IMR-90 (cell line): Measurements from ENCODE around the gene SRSF4. TPM values are rescaled to one million over a fixed set of nuclear protein-coding genes. Genes with fewer than 3 reads are reported as not detected.

Experiments
- ATAC-seq: fragments of 200-7000 bp; cut with Tn5 transposase; 2 replicates; pipeline ENCODE4 v1.9.1; 2020; ENCODE audit warnings: low read depth, mild to moderate bottlenecking, moderate library complexity
- BruUV-seq: library from RNA; stranded (reverse); fragments of 400-500 nt; replicated peaks from 2 replicates; lab custom pipeline; 2021; lab: Mats Ljungman, UMichigan
- CTCF ChIA-PET: fragments of 300-600 bp; formaldehyde crosslinking; extraction: SDS; loops from one replicate; lab custom pipeline; 2021; ENCODE audit warnings: antibody characterized with exemption; lab: Yijun Ruan, JAX
- POLR2A ChIA-PET: fragments of 300-600 bp; sonication (Branson Sonifier 250); formaldehyde crosslinking; loops from one replicate; lab custom pipeline; 2022; ENCODE audit warnings: antibody characterized with exemption; ENCODE audit not compliant: unreplicated experiment; lab: Charles Lee
- DNase-seq: peaks from one replicate; pipeline ENCODE4 v3.0.0; 2013
- H2AFZ ChIP-seq: replicated peaks from 2 replicates; pipeline ENCODE3; 2013; ENCODE audit warnings: low read length, mild to moderate bottlenecking; ENCODE audit not compliant: poor library complexity
- H2AK5ac ChIP-seq: 2 replicates; pipeline ENCODE4 v1.6.1; 2013; ENCODE audit warnings: low read depth, low read length, inconsistent platforms
- H2AK9ac ChIP-seq: replicated peaks from 2 replicates; pipeline ENCODE3; 2013; ENCODE audit warnings: mild to moderate bottlenecking, low read depth, low read length, moderate library complexity; ENCODE audit not compliant: poor library complexity
- H2BK120ac ChIP-seq: 2 replicates; pipeline ENCODE4 v1.6.1; 2013; ENCODE audit warnings: low read depth, low read length, inconsistent platforms
- H2BK15ac ChIP-seq: 3 replicates; pipeline ENCODE4 v1.6.1; 2013; ENCODE audit warnings: low read depth, low read length, inconsistent platforms
- H2BK20ac ChIP-seq: 2 replicates; pipeline ENCODE4 v1.6.1; 2013; ENCODE audit warnings: low read depth, mild to moderate bottlenecking, inconsistent platforms, low read length, moderate library complexity
- H2BK5ac ChIP-seq: 2 replicates; pipeline ENCODE4 v1.6.1; 2013; ENCODE audit warnings: mild to moderate bottlenecking, low read depth, low read length, inconsistent platforms; ENCODE audit not compliant: poor library complexity, severe bottlenecking
- H3K14ac ChIP-seq: replicated peaks from 2 replicates; pipeline ENCODE4 v1.6.1; 2013; ENCODE audit warnings: low read depth, low read length, inconsistent platforms
- H3K18ac ChIP-seq: 2 replicates; pipeline ENCODE4 v1.6.1; 2013; ENCODE audit warnings: low read depth, low read length, control low read depth
- H3K23ac ChIP-seq: 2 replicates; pipeline ENCODE4 v1.6.1; 2013; ENCODE audit warnings: low read depth, low read length, inconsistent platforms
- H3K27ac ChIP-seq: 2 replicates; pipeline ENCODE4 v1.5.1; 2013; ENCODE audit warnings: mild to moderate bottlenecking, control low read depth, low read length; ENCODE audit not compliant: insufficient read depth
- H3K27me3 ChIP-seq: 2 replicates; pipeline ENCODE4 v1.6.1; 2013; ENCODE audit warnings: low read length; ENCODE audit not compliant: control insufficient read depth, insufficient read depth
- H3K36me3 ChIP-seq: 2 replicates; pipeline ENCODE4 v1.6.1; 2013; ENCODE audit warnings: low read length, mixed read lengths; ENCODE audit not compliant: control insufficient read depth, insufficient read depth
- H3K4ac ChIP-seq: 2 replicates; pipeline ENCODE4 v1.6.1; 2013; ENCODE audit warnings: low read depth, low read length, inconsistent platforms
- H3K4me1 ChIP-seq: 2 replicates; pipeline ENCODE4 v1.6.1; 2013; ENCODE audit warnings: low read length, mixed read lengths; ENCODE audit not compliant: control insufficient read depth, insufficient read depth
- H3K4me2 ChIP-seq: 2 replicates; pipeline ENCODE4 v1.6.1; 2013; ENCODE audit warnings: low read depth, mild to moderate bottlenecking, control low read depth, low read length, moderate library complexity
- H3K4me3 ChIP-seq: 2 replicates; pipeline ENCODE4 v1.5.1; 2013; ENCODE audit warnings: low read depth, mild to moderate bottlenecking, control low read depth, low read length, moderate library complexity; ENCODE audit not compliant: insufficient read depth
- H3K56ac ChIP-seq: 2 replicates; pipeline ENCODE4 v1.6.1; 2013; ENCODE audit warnings: low read length, inconsistent platforms; ENCODE audit not compliant: insufficient read depth; ENCODE audit errors: extremely low read depth
- H3K79me1 ChIP-seq, 2 experiments: 2 replicates each; pipeline ENCODE4 v1.6.1; 2013; ENCODE audit warnings: low read length in 2 of 2, inconsistent platforms in 1 of 2, low read depth in 1 of 2
- H3K9ac ChIP-seq: 2 replicates; pipeline ENCODE4 v1.6.1; 2013; ENCODE audit warnings: low read depth, low read length, control low read depth
- H3K9me1 ChIP-seq: 2 replicates; pipeline ENCODE4 v1.6.1; 2013; ENCODE audit warnings: low read length, inconsistent platforms; ENCODE audit not compliant: insufficient read depth
- H3K9me3 ChIP-seq: 2 replicates; pipeline ENCODE4 v1.6.1; 2013; ENCODE audit warnings: low read length; ENCODE audit not compliant: control insufficient read depth, insufficient read depth
- H4K20me1 ChIP-seq: 2 replicates; pipeline ENCODE4 v1.6.1; 2013; ENCODE audit warnings: low read length, inconsistent platforms; ENCODE audit not compliant: insufficient read depth
- H4K5ac ChIP-seq: 2 replicates; pipeline ENCODE4 v1.6.1; 2013; ENCODE audit warnings: mild to moderate bottlenecking, low read depth, low read length, control low read depth
- H4K8ac ChIP-seq, 2 experiments: 2 replicates each; pipeline ENCODE4 v1.6.1; 2013; ENCODE audit warnings: low read depth in 2 of 2, low read length in 2 of 2, control low read depth in 1 of 2, inconsistent platforms in 1 of 2
- H4K91ac ChIP-seq: 2 replicates; pipeline ENCODE4 v1.6.1; 2013; ENCODE audit warnings: low read depth, low read length, inconsistent platforms; ENCODE audit not compliant: insufficient read depth
- NFE2L2 ChIP-seq: fragments of 150-350 bp; IDR thresholded peaks from 2 replicates; pipeline ENCODE4 v1.6.1; 2016; ENCODE audit warnings: low read depth, mild to moderate bottlenecking, low read length
- WGBS, 2 experiments: methylation state at CpG; one replicate each; pipeline versions ENCODE4 v1.1.5 to v1.1.7; 2013; ENCODE audit warnings: missing lambda C conversion rate in 2 of 2; ENCODE audit not compliant: insufficient read length in 1 of 2; ENCODE audit errors: extremely low coverage in 2 of 2; 5-methylcytosine and 5-hydroxymethylcytosine counted together
- dilution Hi-C: fragments of 300-500 bp; cut with HindIII; formaldehyde crosslinking; loops from one replicate; pipeline ENCODE4 v1.14.3; 2018; ENCODE audit warnings: low sequenced_read_pairs; ENCODE audit not compliant: unreplicated experiment
- in situ Hi-C: fragments of 300-500 bp; cut with MboI; formaldehyde crosslinking; loops from 3 replicates; pipeline ENCODE4 v1.14.3; 2019; ENCODE audit warnings: low sequenced_read_pairs, inconsistent platforms, mixed read lengths
- intact Hi-C: fragments of 100-400 bp; cut with micrococcal nuclease; formaldehyde crosslinking; loops from 2 replicates; pipeline ENCODE4 v1.10.0; 2022
- polyA plus RNA-seq, 3 experiments: library from polyadenylated mRNA; depleted of rRNA; stranded (reverse); fragments of >200 nt; gene quantifications; 2 replicates each; pipeline ENCODE4 v1.2.3, GENCODE V29; 2012; ENCODE audit warnings: low replicate concordance in 1 of 3
- total RNA-seq: library from RNA; depleted of rRNA; stranded (reverse); fragments of >200 nt; gene quantifications from 2 replicates; pipeline ENCODE4 v1.2.3, GENCODE V29; 2012
- TF ChIP-seq, protein P1 (sequence below): fragments of 150-350 bp; IDR thresholded peaks from 2 replicates; pipeline ENCODE4 v1.6.1; 2016; ENCODE audit warnings: low read depth, mild to moderate bottlenecking, low read length, moderate library complexity, borderline replicate concordance

Gene SRSF4
- total and polyA plus RNA-seq, 2 of the 4 experiments (the other 2 are of a cell fraction), result 20.8 to 48.5 TPM

DNA sequence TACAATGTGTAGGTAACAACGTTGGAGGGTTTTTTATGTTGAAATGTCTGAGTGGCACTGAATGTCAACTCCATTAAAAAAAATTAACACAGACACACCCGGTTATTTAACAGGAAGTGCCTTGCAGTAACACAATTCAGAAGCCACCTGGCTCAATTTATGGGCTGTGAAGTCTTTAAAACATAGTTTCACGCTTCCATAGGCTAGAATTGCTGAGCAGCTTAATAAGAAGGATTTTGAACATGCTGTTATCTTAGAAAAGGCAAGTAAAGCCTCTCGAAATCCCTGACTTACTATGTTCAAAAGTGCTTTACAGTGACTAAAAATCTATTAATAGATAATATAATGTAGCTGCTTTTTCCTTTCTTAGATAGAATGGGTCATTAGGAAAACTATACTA is 19.7 kb downstream of the SRSF4 start:
- H4K8ac ChIP-seq, result no peak overlapping the region
- no peak overlapping the region for H2BK15ac ChIP-seq
- no peak overlapping the region for H3K56ac ChIP-seq
- peaks cover 77% of the 10 kb centered on the region for H4K20me1 ChIP-seq
- ATAC-seq (no peak), DNase-seq (no peak)
- no peak for TF ChIP-seq NFE2L2
- TF ChIP-seq, protein P1, sequence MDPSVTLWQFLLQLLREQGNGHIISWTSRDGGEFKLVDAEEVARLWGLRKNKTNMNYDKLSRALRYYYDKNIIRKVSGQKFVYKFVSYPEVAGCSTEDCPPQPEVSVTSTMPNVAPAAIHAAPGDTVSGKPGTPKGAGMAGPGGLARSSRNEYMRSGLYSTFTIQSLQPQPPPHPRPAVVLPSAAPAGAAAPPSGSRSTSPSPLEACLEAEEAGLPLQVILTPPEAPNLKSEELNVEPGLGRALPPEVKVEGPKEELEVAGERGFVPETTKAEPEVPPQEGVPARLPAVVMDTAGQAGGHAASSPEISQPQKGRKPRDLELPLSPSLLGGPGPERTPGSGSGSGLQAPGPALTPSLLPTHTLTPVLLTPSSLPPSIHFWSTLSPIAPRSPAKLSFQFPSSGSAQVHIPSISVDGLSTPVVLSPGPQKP, result no peak
- ChIA-PET CTCF (interaction anchor here (0.6 kb wide), 1 partner anchor 11 kb away, joined by 8 read pairs; no protein-coding TSS in a partner anchor), POLR2A (no interaction called here)
- no peak overlapping the region for H3K27ac ChIP-seq
- H2AK5ac ChIP-seq, result no peak overlapping the region
- no TSS peak for BruUV-seq
- peaks cover 45% of the 10 kb centered on the region for H3K36me3 ChIP-seq
- no peak overlapping the region for H2AFZ ChIP-seq
- dilution Hi-C loops (no loop called here), intact Hi-C loops (no loop called here), in situ Hi-C loops (no loop called here)
- no peak overlapping the region for H3K9ac ChIP-seq
- no peak overlapping the region for H3K23ac ChIP-seq
- peaks cover 24% of the 10 kb centered on the region for H3K9me1 ChIP-seq
- no peak overlapping the region for H3K4me3 ChIP-seq
- H2BK5ac ChIP-seq, result no peak overlapping the region
- H3K27me3 ChIP-seq, result no peaks in the 10 kb centered on the region
- no peak overlapping the region for H2BK20ac ChIP-seq
- no peaks in the 10 kb centered on the region for H3K9me3 ChIP-seq
- H4K91ac ChIP-seq, result no peak overlapping the region
- no peak overlapping the region for H4K5ac ChIP-seq
- H3K18ac ChIP-seq, result no peak overlapping the region
- H3K14ac ChIP-seq, result no peak overlapping the region
- no peak overlapping the region for H3K4me2 ChIP-seq
- H3K4me1 ChIP-seq, result peaks cover 7% of the 10 kb centered on the region; the same call in 1 of the 2 replicates
- no peak overlapping the region for H2AK9ac ChIP-seq
- H3K4ac ChIP-seq, result no peak overlapping the region
- H3K79me1 ChIP-seq, result peaks cover 34 to 83% of the 10 kb centered on the region in 2 experiments
- no peak overlapping the region for H2BK120ac ChIP-seq
- WGBS, 2 experiments, result no CpG with 5 or more reads among the region's 4 CpGs
